ENCODE data around the gene MCC. TPM values are rescaled to one million over a fixed set of nuclear protein-coding genes. Genes with fewer than 3 reads are reported as not detected.

MCC gene
- total and polyA plus RNA-seq, 2 experiments from 2014 or later, result 8.3 to 31.5 TPM

DNA sequence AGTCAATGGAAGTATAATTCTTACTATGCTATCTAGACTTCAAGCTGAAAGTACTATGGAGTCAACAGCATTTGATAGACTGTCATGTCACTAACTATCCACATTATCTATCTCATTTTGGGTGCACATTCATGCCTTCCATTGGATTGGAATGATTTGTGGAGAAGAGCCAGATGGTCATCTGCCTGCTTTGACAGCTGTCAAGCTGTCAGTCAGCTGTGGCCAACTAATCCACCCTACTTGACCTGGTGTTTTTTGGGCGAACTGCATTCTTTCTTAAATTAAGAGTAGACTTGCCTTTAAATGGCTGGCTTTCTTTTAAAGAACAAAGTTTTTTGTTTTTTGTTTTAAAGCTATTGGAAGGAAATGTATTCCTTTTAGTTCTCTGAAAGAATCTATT is 360.2 kb downstream of the MCC start:
- Histone ChIP-seq H3K4me1 (ENCODE audit: insufficient read depth) (peaks cover 17% of the 10 kb centered on the region), H3K4me3 (no peak overlapping the region), H3K27me3 (no peaks in the 10 kb centered on the region), H3K27ac (no peak overlapping the region), H3K4me2 (no peak overlapping the region), H2AFZ (no peak overlapping the region), H4K20me1 (ENCODE audit: insufficient read depth, poor library complexity, severe bottlenecking) (no peaks in the 10 kb centered on the region), H3K36me3 (replicated peaks; ENCODE audit: insufficient read depth, low read depth) (no peaks in the 10 kb centered on the region), H3K9me2 (replicated peaks; ENCODE audit: insufficient read depth) (no peaks in the 10 kb centered on the region), H3K79me2 (peaks cover 4% of the 10 kb centered on the region), H3K9me3 (ENCODE audit: low read depth) (no peaks in the 10 kb centered on the region)
- DNase-seq (ENCODE audit: low spot score), result no peak
- 92% methylated on average over 1 of the region's 1 CpG for WGBS (ENCODE audit: low lambda C conversion rate, missing lambda C conversion rate)
- no peak for TF ChIP-seq EZH2phosphoT487 (IDR thresholded peaks at IDR 0.05; ENCODE audit: low read depth, severe bottlenecking, unreplicated experiment)
- no peak for TF ChIP-seq EZH2 (IDR thresholded peaks at IDR 0.05; ENCODE audit: borderline replicate concordance)
- TF ChIP-seq, protein P1, sequence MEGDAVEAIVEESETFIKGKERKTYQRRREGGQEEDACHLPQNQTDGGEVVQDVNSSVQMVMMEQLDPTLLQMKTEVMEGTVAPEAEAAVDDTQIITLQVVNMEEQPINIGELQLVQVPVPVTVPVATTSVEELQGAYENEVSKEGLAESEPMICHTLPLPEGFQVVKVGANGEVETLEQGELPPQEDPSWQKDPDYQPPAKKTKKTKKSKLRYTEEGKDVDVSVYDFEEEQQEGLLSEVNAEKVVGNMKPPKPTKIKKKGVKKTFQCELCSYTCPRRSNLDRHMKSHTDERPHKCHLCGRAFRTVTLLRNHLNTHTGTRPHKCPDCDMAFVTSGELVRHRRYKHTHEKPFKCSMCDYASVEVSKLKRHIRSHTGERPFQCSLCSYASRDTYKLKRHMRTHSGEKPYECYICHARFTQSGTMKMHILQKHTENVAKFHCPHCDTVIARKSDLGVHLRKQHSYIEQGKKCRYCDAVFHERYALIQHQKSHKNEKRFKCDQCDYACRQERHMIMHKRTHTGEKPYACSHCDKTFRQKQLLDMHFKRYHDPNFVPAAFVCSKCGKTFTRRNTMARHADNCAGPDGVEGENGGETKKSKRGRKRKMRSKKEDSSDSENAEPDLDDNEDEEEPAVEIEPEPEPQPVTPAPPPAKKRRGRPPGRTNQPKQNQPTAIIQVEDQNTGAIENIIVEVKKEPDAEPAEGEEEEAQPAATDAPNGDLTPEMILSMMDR (IDR thresholded peaks at IDR 0.05; ENCODE audit: poor library complexity), result no peak

DNA sequence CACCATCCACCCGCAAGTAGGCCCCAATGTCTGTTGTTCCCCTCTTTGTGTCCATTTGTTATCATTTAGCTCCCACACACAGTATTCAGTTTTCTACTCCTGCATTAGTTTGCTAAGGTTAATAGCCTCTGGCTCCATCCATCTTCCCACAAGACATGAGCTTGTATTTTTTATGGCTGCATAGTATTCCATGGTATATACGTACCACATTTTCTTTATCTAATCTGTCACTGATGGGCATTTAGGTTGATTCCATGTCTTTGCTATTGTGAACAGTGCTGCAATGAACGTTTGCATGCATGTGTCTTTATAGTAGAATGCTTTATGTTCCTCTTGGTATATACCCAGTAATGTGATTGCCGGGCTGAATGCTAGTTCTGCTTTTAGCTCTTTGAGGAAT is 361.2 kb downstream of the MCC start:
- no peaks in the 10 kb centered on the region for H3K27me3 ChIP-seq
- H3K79me2 ChIP-seq, result peaks cover 5% of the 10 kb centered on the region
- no peak overlapping the region for H2AFZ ChIP-seq
- no peak overlapping the region for H3K4me2 ChIP-seq
- H4K20me1 ChIP-seq (ENCODE audit: insufficient read depth, poor library complexity, severe bottlenecking), result no peaks in the 10 kb centered on the region
- DNase-seq (ENCODE audit: low spot score), result no peak
- H3K4me1 ChIP-seq (ENCODE audit: insufficient read depth), result peaks cover 17% of the 10 kb centered on the region
- no peaks in the 10 kb centered on the region for H3K9me2 ChIP-seq (replicated peaks; ENCODE audit: insufficient read depth)
- no peak overlapping the region for H3K4me3 ChIP-seq
- WGBS (ENCODE audit: low lambda C conversion rate, missing lambda C conversion rate), result 74% methylated on average over 4 of the region's 4 CpGs
- no peak overlapping the region for H3K27ac ChIP-seq
- H3K9me3 ChIP-seq (ENCODE audit: low read depth), result no peaks in the 10 kb centered on the region
- no peaks in the 10 kb centered on the region for H3K36me3 ChIP-seq (replicated peaks; ENCODE audit: insufficient read depth, low read depth)
- TF ChIP-seq, protein P1 (IDR thresholded peaks at IDR 0.05; ENCODE audit: poor library complexity), result no peak
- TF ChIP-seq EZH2phosphoT487 (IDR thresholded peaks at IDR 0.05; ENCODE audit: low read depth, severe bottlenecking, unreplicated experiment) (no peak), EZH2 (IDR thresholded peaks at IDR 0.05; ENCODE audit: borderline replicate concordance) (no peak)

DNA sequence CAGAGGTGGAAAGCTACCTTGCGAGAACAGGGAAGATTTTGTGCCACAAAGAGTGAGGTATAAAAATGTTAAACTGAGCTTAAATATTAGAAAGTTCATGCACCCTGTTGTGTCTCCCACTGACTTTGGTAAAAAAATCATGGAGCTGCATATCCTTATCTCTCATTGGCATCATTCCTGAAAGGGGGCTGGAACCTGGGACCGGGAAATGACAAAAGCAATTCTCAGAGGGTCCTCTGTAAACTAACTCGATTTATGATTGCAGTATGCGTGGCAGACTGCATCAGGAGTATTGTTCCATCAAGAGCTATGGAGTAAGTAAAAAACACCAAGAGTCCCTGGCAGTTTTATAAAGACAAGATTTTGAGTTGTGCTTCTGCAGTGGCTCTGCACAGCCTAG is 362.9 kb downstream of the MCC start:
- peaks cover 17% of the 10 kb centered on the region for H3K4me1 ChIP-seq (ENCODE audit: insufficient read depth)
- no peaks in the 10 kb centered on the region for H3K9me2 ChIP-seq (replicated peaks; ENCODE audit: insufficient read depth)
- no peaks in the 10 kb centered on the region for H3K36me3 ChIP-seq (replicated peaks; ENCODE audit: insufficient read depth, low read depth)
- H3K27me3 ChIP-seq, result no peaks in the 10 kb centered on the region
- no peaks in the 10 kb centered on the region for H4K20me1 ChIP-seq (ENCODE audit: insufficient read depth, poor library complexity, severe bottlenecking)
- DNase-seq (ENCODE audit: low spot score), result no peak
- TF ChIP-seq EZH2 (IDR thresholded peaks at IDR 0.05; ENCODE audit: borderline replicate concordance), result no peak
- H3K4me3 ChIP-seq, result no peak overlapping the region
- no peak overlapping the region for H3K4me2 ChIP-seq
- H2AFZ ChIP-seq, result no peak overlapping the region
- 79% methylated on average over 4 of the region's 4 CpGs for WGBS (ENCODE audit: low lambda C conversion rate, missing lambda C conversion rate)
- H3K79me2 ChIP-seq, result peaks cover 5% of the 10 kb centered on the region
- H3K27ac ChIP-seq, result no peak overlapping the region
- H3K9me3 ChIP-seq (ENCODE audit: low read depth), result no peaks in the 10 kb centered on the region

DNA sequence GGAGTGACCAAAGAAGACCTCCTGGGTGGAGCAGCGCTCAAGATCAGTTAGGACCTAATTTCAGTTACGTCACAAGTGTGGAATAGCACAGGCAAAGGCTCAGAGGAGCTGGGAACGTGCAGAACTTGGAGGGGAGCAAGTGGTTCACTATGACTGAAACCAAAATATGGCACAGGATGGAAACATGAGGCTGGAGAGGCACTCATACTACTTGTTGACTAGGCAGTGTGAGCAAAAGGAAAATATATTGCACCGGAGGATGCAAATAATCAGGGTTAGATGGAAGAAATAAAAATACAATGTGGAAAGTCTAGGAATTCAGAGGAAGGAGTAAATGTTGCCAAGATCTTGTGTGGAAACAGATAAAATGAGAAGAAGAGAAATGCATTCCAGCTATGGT is 363.3 kb downstream of the MCC start:
- Histone ChIP-seq H3K9me2 (replicated peaks; ENCODE audit: insufficient read depth) (no peaks in the 10 kb centered on the region), H3K4me2 (no peak overlapping the region), H3K27ac (no peak overlapping the region), H3K9me3 (ENCODE audit: low read depth) (no peaks in the 10 kb centered on the region), H4K20me1 (ENCODE audit: insufficient read depth, poor library complexity, severe bottlenecking) (no peaks in the 10 kb centered on the region), H3K36me3 (replicated peaks; ENCODE audit: insufficient read depth, low read depth) (no peaks in the 10 kb centered on the region), H3K4me1 (ENCODE audit: insufficient read depth) (peaks cover 17% of the 10 kb centered on the region), H2AFZ (no peak overlapping the region), H3K27me3 (no peaks in the 10 kb centered on the region), H3K79me2 (peaks cover 5% of the 10 kb centered on the region), H3K4me3 (no peak overlapping the region)
- TF ChIP-seq EZH2 (IDR thresholded peaks at IDR 0.05; ENCODE audit: borderline replicate concordance), result no peak
- no peak for TF ChIP-seq EZH2phosphoT487 (IDR thresholded peaks at IDR 0.05; ENCODE audit: low read depth, severe bottlenecking, unreplicated experiment)
- TF ChIP-seq, protein P1 (IDR thresholded peaks at IDR 0.05; ENCODE audit: poor library complexity), result no peak
- no peak for DNase-seq (ENCODE audit: low spot score)
- 92% methylated on average over 4 of the region's 4 CpGs for WGBS (ENCODE audit: low lambda C conversion rate, missing lambda C conversion rate)

All from hepatocyte (in vitro differentiated cells).